H1 (cell line): ENCODE data around the gene BRD4. TPM values are rescaled to one million over a fixed set of nuclear protein-coding genes. Genes with fewer than 3 reads are reported as not detected.

Experiments
- CTCF ChIA-PET: fragments of 300-600 bp; sonication (Branson Sonifier 250); formaldehyde crosslinking; loops from one replicate; lab custom pipeline; 2021; ENCODE audit not compliant: partially characterized antibody; lab: Charles Lee
- POLR2A ChIA-PET: fragments of 300-600 bp; sonication (Branson Sonifier 250); formaldehyde crosslinking; loops from one replicate; lab custom pipeline; 2021; ENCODE audit warnings: inconsistent platforms; ENCODE audit not compliant: partially characterized antibody; lab: Charles Lee
- DNase-seq, 2 experiments: peaks; one replicate each; pipeline versions ENCODE4 v3.0.0 to v3.0.0-alpha.2; 2010 to 2022; ENCODE audit warnings: low spot score in 2 of 2, low read depth in 1 of 2, mixed read lengths in 1 of 2
- FAIRE-seq: peaks from 2 replicates; lab custom pipeline; 2011; peaks lifted over from hg19 to GRCh38; lab: Jason Lieb, UNC
- H2AFZ ChIP-seq: 2 replicates; pipeline ENCODE4 v1.8.1; 2012; ENCODE audit warnings: low read length, inconsistent platforms
- H2AK5ac ChIP-seq: 2 replicates; pipeline ENCODE4 v1.6.1; 2013; ENCODE audit warnings: low read depth, low read length
- H2BK120ac ChIP-seq: replicated peaks from 2 replicates; pipeline ENCODE3; 2013; ENCODE audit warnings: low read depth, low read length, inconsistent platforms
- H2BK12ac ChIP-seq: 2 replicates; pipeline ENCODE4 v1.6.1; 2013; ENCODE audit warnings: low read depth, low read length
- H2BK15ac ChIP-seq: 2 replicates; pipeline ENCODE4 v1.6.1; 2013; ENCODE audit warnings: low read length
- H2BK20ac ChIP-seq: 2 replicates; pipeline ENCODE4 v1.6.1; 2013; ENCODE audit warnings: low read length
- H2BK5ac ChIP-seq: 2 replicates; pipeline ENCODE4 v1.6.1; 2013; ENCODE audit warnings: low read depth, low read length
- H3K14ac ChIP-seq: 2 replicates; pipeline ENCODE4 v1.6.1; 2013; ENCODE audit warnings: inconsistent platforms; ENCODE audit not compliant: insufficient read length
- H3K18ac ChIP-seq: 2 replicates; pipeline ENCODE4 v1.6.1; 2013; ENCODE audit warnings: low read length; ENCODE audit errors: extremely low read depth
- H3K23ac ChIP-seq: 2 replicates; pipeline ENCODE4 v1.6.1; 2013; ENCODE audit warnings: inconsistent platforms; ENCODE audit not compliant: insufficient read length
- H3K23me2 ChIP-seq: 2 replicates; pipeline ENCODE4 v1.6.1; 2013; ENCODE audit warnings: low read depth, low read length
- H3K27ac ChIP-seq: 2 replicates; pipeline ENCODE4 v1.6.1; 2011; ENCODE audit warnings: low read depth, low read length, inconsistent platforms
- H3K27me3 ChIP-seq, 4 experiments: replicated peaks in 1 of 4; 1 replicate in 1 of 4; 2 replicates in 3 of 4; pipeline versions ENCODE4 v1.6.1 to v1.8.1; 2011 to 2013; ENCODE audit warnings: low read length in 3 of 4, mild to moderate bottlenecking in 3 of 4, inconsistent platforms in 2 of 4, mixed read lengths in 2 of 4, moderate library complexity in 1 of 4; ENCODE audit not compliant: control insufficient read depth in 3 of 4, insufficient read depth in 3 of 4; ENCODE audit errors: extremely low read depth in 1 of 4
- H3K36me3 ChIP-seq, 4 experiments: 2 replicates each; pipeline versions ENCODE4 v1.6.1 to v1.8.1; 2011 to 2013; ENCODE audit warnings: mild to moderate bottlenecking in 4 of 4, low read length in 3 of 4, moderate library complexity in 2 of 4, control low read depth in 1 of 4, inconsistent platforms in 1 of 4; ENCODE audit not compliant: insufficient read depth in 4 of 4, control insufficient read depth in 2 of 4
- H3K4ac ChIP-seq: replicated peaks from 2 replicates; pipeline ENCODE3; 2013; ENCODE audit warnings: low read length, low read depth, mixed read lengths, inconsistent platforms; ENCODE audit not compliant: insufficient read length
- H3K4me1 ChIP-seq, 4 experiments: replicated peaks in 1 of 4; 1 replicate in 1 of 4; 2 replicates in 3 of 4; pipeline versions ENCODE4 v1.6.1 to v1.8.1; 2011 to 2013; ENCODE audit warnings: low read length in 3 of 4, inconsistent platforms in 2 of 4, mixed read lengths in 1 of 4; ENCODE audit not compliant: insufficient read depth in 4 of 4, control insufficient read depth in 3 of 4
- H3K4me2 ChIP-seq, 2 experiments: 2 replicates each; pipeline versions ENCODE4 v1.6.1 to v1.8.1; 2011 to 2013; ENCODE audit warnings: low read depth in 2 of 2, low read length in 2 of 2, control low read depth in 1 of 2, inconsistent platforms in 1 of 2, mild to moderate bottlenecking in 1 of 2; ENCODE audit not compliant: insufficient read depth in 1 of 2
- H3K4me3 ChIP-seq, 4 experiments: fragments of 200-600, 300-600 bp in 1 of 4; sonication (generic), shearing (Covaris generic), sonication (Bioruptor Twin) in 1 of 4; 2 replicates each; pipeline versions ENCODE4 v1.5.1 to v1.8.1; 2011 to 2016; ENCODE audit warnings: low read length in 4 of 4, low read depth in 3 of 4, control low read depth in 2 of 4, inconsistent platforms in 2 of 4, mild to moderate bottlenecking in 2 of 4, mixed read lengths in 1 of 4, moderate library complexity in 1 of 4; ENCODE audit not compliant: insufficient read depth in 2 of 4; ENCODE audit errors: extremely low read depth in 1 of 4
- H3K56ac ChIP-seq: replicated peaks from 2 replicates; pipeline ENCODE3; 2013; ENCODE audit warnings: low read depth, mild to moderate bottlenecking, mixed read lengths, low read length, inconsistent platforms; ENCODE audit not compliant: insufficient read length
- H3K79me1 ChIP-seq: 2 replicates; pipeline ENCODE4 v1.6.1; 2013; ENCODE audit warnings: low read depth, low read length, control low read depth
- H3K79me2 ChIP-seq, 2 experiments: 2 replicates each; pipeline versions ENCODE4 v1.6.1 to v1.8.1; 2012 to 2013; ENCODE audit warnings: low read length in 2 of 2, mild to moderate bottlenecking in 2 of 2, inconsistent platforms in 1 of 2; ENCODE audit not compliant: insufficient read depth in 2 of 2, control insufficient read depth in 1 of 2
- H3K9ac ChIP-seq, 4 experiments: replicated peaks in 1 of 4; 1 replicate in 1 of 4; 2 replicates in 3 of 4; pipeline versions ENCODE4 v1.6.1 to v1.8.1; 2011 to 2013; ENCODE audit warnings: low read depth in 3 of 4, low read length in 3 of 4, control low read depth in 2 of 4, mild to moderate bottlenecking in 2 of 4, moderate library complexity in 2 of 4, inconsistent platforms in 1 of 4; ENCODE audit errors: extremely low read depth in 1 of 4
- H3K9me3 ChIP-seq, 2 experiments: 2 replicates each; pipeline versions ENCODE4 v1.6.1 to v1.8.1; 2012 to 2013; ENCODE audit warnings: mild to moderate bottlenecking in 2 of 2, moderate library complexity in 2 of 2, control low read depth in 1 of 2, inconsistent platforms in 1 of 2, low read depth in 1 of 2, low read length in 1 of 2, mixed read lengths in 1 of 2; ENCODE audit not compliant: insufficient read depth in 2 of 2
- H4K20me1 ChIP-seq, 2 experiments: replicated peaks in 1 of 2; 2 replicates each; pipeline versions ENCODE3 to v1.8.1; 2011 to 2013; ENCODE audit warnings: inconsistent platforms in 2 of 2, low read length in 2 of 2, mild to moderate bottlenecking in 1 of 2; ENCODE audit not compliant: insufficient read depth in 2 of 2, control insufficient read depth in 1 of 2
- H4K5ac ChIP-seq: 2 replicates; pipeline ENCODE4 v1.6.1; 2013; ENCODE audit warnings: low read length, low read depth, mixed read lengths, inconsistent platforms; ENCODE audit not compliant: insufficient read length
- H4K8ac ChIP-seq: 2 replicates; pipeline ENCODE4 v1.8.0; 2013; ENCODE audit warnings: mild to moderate bottlenecking, moderate library complexity, low read length, inconsistent platforms; ENCODE audit not compliant: insufficient read depth; ENCODE audit errors: extremely low read depth
- H4K91ac ChIP-seq: replicated peaks from 2 replicates; pipeline ENCODE3; 2013; ENCODE audit warnings: low read length, mixed read lengths, inconsistent platforms; ENCODE audit not compliant: insufficient read length
- BACH1 ChIP-seq: IDR thresholded peaks from 2 replicates; pipeline ENCODE4 v1.6.1; 2012; ENCODE audit warnings: low read length, improper control_type of control experiment
- FOSL1 ChIP-seq: IDR thresholded peaks from 2 replicates; pipeline ENCODE4 v1.6.1; 2011; ENCODE audit warnings: mild to moderate bottlenecking, low read depth, low read length, moderate library complexity; ENCODE audit not compliant: insufficient read depth
- RFX5 ChIP-seq: IDR thresholded peaks from 2 replicates; pipeline ENCODE4 v1.6.1; 2011; ENCODE audit warnings: low read depth, low read length, improper control_type of control experiment, borderline replicate concordance
- SIN3A ChIP-seq, 2 experiments: IDR thresholded peaks in 1 of 2; conservative IDR thresholded peaks in 1 of 2; 2 replicates each; pipeline ENCODE4 v1.6.1; 2011 to 2012; ENCODE audit warnings: low read length in 2 of 2, improper control_type of control experiment in 1 of 2, low read depth in 1 of 2, mild to moderate bottlenecking in 1 of 2
- SP1 ChIP-seq: IDR thresholded peaks from 2 replicates; pipeline ENCODE4 v1.6.1; 2011; ENCODE audit warnings: low read depth, low read length
- TCF12 ChIP-seq: IDR thresholded peaks from 2 replicates; pipeline ENCODE4 v1.6.1; 2011; ENCODE audit warnings: low read depth, mild to moderate bottlenecking, low read length
- WGBS, 2 experiments: shearing (Covaris generic) in 1 of 2; methylation state at CpG; one replicate each; pipeline versions ENCODE4 v1.1.6 to v1.1.7; 2013 to 2015; ENCODE audit warnings: low lambda C conversion rate in 2 of 2, mixed read lengths in 2 of 2, inconsistent platforms in 1 of 2, low coverage in 1 of 2, missing lambda C conversion rate in 1 of 2; ENCODE audit not compliant: insufficient replicate concordance in 2 of 2, insufficient coverage in 1 of 2, insufficient read length in 1 of 2; ENCODE audit errors: extremely low coverage in 1 of 2, missing lambda C conversion rate in 1 of 2; 5-methylcytosine and 5-hydroxymethylcytosine counted together
- polyA plus RNA-seq, 7 experiments: library from polyadenylated mRNA; depleted of rRNA in 3 of 7; stranded (reverse) in 5 of 7; unstranded in 2 of 7; fragments of >200 nt in 5 of 7; fragments of 200-250 nt in 2 of 7; gene quantifications; 1 replicate in 5 of 7; 2 replicates in 1 of 7; 4 replicates in 1 of 7; pipeline versions ENCODE4 v1.2.1 to v1.2.3, GENCODE V29; 2011 to 2013; ENCODE audit warnings: missing spikeins in 2 of 7, mixed read lengths in 2 of 7
- total RNA-seq: library from RNA; stranded (reverse); fragmentation: NEBNext Ultra II Directional; extraction: Animal tissue kit (Norgen Biotek cat#: 25700); gene quantifications from 2 replicates; pipeline ENCODE4 v1.2.1, GENCODE V29; 2021

The BRD4 gene
- total and polyA plus RNA-seq, 2 of the 8 experiments (the other 6 are each of a cell fraction or from before 2014, with no cell fraction given): 14.1 to 146 TPM

GRCh38 chr19:15372470-15372869 is 40.1 kb upstream of the BRD4 start:
- no peak overlapping the region for H3K18ac ChIP-seq
- H4K20me1 ChIP-seq: peaks cover 7 to 33% of the 10 kb centered on the region in 2 experiments
- H3K9me3 ChIP-seq: no peaks in the 10 kb centered on the region
- WGBS, 2 experiments: 99% methylated on average over 14 of the region's 14 CpGs; no CpG with 5 or more reads in 1 of the 2 experiments
- H4K8ac ChIP-seq: no peak overlapping the region
- H3K4me2 ChIP-seq: no peak overlapping the region
- no peak overlapping the region for H3K14ac ChIP-seq
- no peak overlapping the region for H4K5ac ChIP-seq
- no peak overlapping the region for H2BK5ac ChIP-seq
- H3K79me2 ChIP-seq: peaks cover 25 to 53% of the 10 kb centered on the region in 2 experiments
- no peak overlapping the region for H4K91ac ChIP-seq
- H3K27me3 ChIP-seq: no peaks in the 10 kb centered on the region
- DNase-seq: no peak
- H3K4me1 ChIP-seq: no peaks in the 10 kb centered on the region; a peak in 2 of 7 replicates
- no peak overlapping the region for H2BK120ac ChIP-seq
- no peak for FAIRE-seq
- CTCF ChIA-PET: interaction anchor here (0.8 to 1.6 kb wide), 3 partner anchors 13 to 121 kb away, joined by 3 to 4 read pairs (median 3); no protein-coding TSS in a partner anchor
- no peak overlapping the region for H3K56ac ChIP-seq
- POLR2A ChIA-PET: no interaction called here
- H3K27ac ChIP-seq: no peak overlapping the region
- no peak overlapping the region for H3K23ac ChIP-seq
- no peaks in the 10 kb centered on the region for H3K23me2 ChIP-seq
- no peak overlapping the region for H2BK12ac ChIP-seq
- H2BK20ac ChIP-seq: no peak overlapping the region
- no peak overlapping the region for H2AFZ ChIP-seq
- H2AK5ac ChIP-seq: no peak overlapping the region
- H3K36me3 ChIP-seq: peaks cover 21 to 60% (median 42%) of the 10 kb centered on the region in 4 experiments
- H2BK15ac ChIP-seq: no peak overlapping the region
- no peak overlapping the region for H3K4ac ChIP-seq
- no peak overlapping the region for H3K4me3 ChIP-seq
- peaks cover 24% of the 10 kb centered on the region for H3K79me1 ChIP-seq
- H3K9ac ChIP-seq: no peak overlapping the region
- TF ChIP-seq RFX5 (no peak), FOSL1 (no peak), SP1 (no peak), SIN3A (conservative IDR thresholded peaks at IDR 0.05 in 1 of 2, IDR thresholded peaks at IDR 0.05 in 1 of 2; ENCODE audit: low read depth in 1 of 2, low read length in 2 of 2) (no peak), BACH1 (no peak), TCF12 (no peak)
